Pancreas (tissue), 10 donors: ENCODE data around the gene NIPSNAP2. TPM values are rescaled to one million over a fixed set of nuclear protein-coding genes. Genes with fewer than 3 reads are reported as not detected.
"Not testable (repeated sequence)": the region's sequence is repeated elsewhere in the genome, so short reads cannot be mapped to it uniquely, and the experiment has no call there.

Source experiments
- ATAC-seq, 4 donors: fragments of 200-7000 bp; cut with Tn5 transposase; one replicate each; pipeline versions ENCODE4 v1.8.0 to v1.9.1; 2020; ENCODE audit warnings: mild to moderate bottlenecking in 4 of 4, moderate library complexity in 4 of 4
- DNase-seq, 6 donors: peaks; one replicate each; pipeline ENCODE4 v3.0.0-alpha.2; 2020
- FAIRE-seq: peaks from 2 replicates; lab custom pipeline; 2012; peaks lifted over from hg19 to GRCh38; lab: Jason Lieb, UNC
- H3K27ac ChIP-seq, 4 donors: fragments of 200-600 bp; sonication (generic); 1 replicate in 3 of 4; 2 replicates in 1 of 4; pipeline versions ENCODE4 v1.5.0 to v1.8.0; 2020
- H3K27me3 ChIP-seq, 4 donors: fragments of 200-600 bp; one replicate each; pipeline ENCODE4 v1.8.0; 2021
- H3K36me3 ChIP-seq, 3 donors: fragments of 200-600 bp; sonication (generic) in 1 of 3; one replicate each; pipeline versions ENCODE4 v1.5.0 to v1.8.0; 2020 to 2021
- H3K4me1 ChIP-seq, 3 donors: fragments of 200-600 bp; one replicate each; pipeline ENCODE4 v1.8.0; 2021
- H3K4me3 ChIP-seq, 4 donors: fragments of 200-600 bp; sonication (generic) in 2 of 4; one replicate each; pipeline versions ENCODE4 v1.5.0 to v1.8.0; 2020 to 2021
- H3K9me3 ChIP-seq, 4 donors: fragments of 200-600 bp; one replicate each; pipeline ENCODE4 v1.8.0; 2021
- WGBS, 2 donors: extraction: QIAGEN DNeasy Blood & Tissue Kit; methylation state at CpG; one replicate each; pipeline ENCODE4 v1.1.7; 2013; 5-methylcytosine and 5-hydroxymethylcytosine counted together
- intact Hi-C, 3 donors: fragments of 100-400 bp; cut with DNase I; formaldehyde crosslinking; loops; one replicate each; pipeline versions ENCODE4 v1.11.1 to v1.14.2; 2022
- polyA plus RNA-seq, 2 donors: library from polyadenylated mRNA; stranded (reverse); fragments of 200-250 nt; gene quantifications; one replicate each; pipeline ENCODE4 v1.2.3, GENCODE V29; 2013
- total RNA-seq, 6 donors: library from RNA; stranded (reverse); fragmentation: NEBNext Ultra II Directional in 4 of 6; extraction: Animal tissue kit (Norgen Biotek cat#: 25700) in 4 of 6; gene quantifications; one replicate each; pipeline versions ENCODE4 v1.2.1 to v1.2.4, GENCODE V29; 2021 to 2023
- TF ChIP-seq, protein P1 (sequence below), 4 donors: fragments of 200-600 bp; sonication (generic) in 3 of 4; IDR thresholded peaks; one replicate each; pipeline versions ENCODE4 v1.5.0 to v1.8.0; 2021; ENCODE audit warnings: antibody characterized with exemption in 4 of 4
- donor health status: healthy with polysubstance abuse.
- donor health status: DM: no; HTN: no; CAD: no; lungs with moderate emphysema.
- donor health status: DM: no; HTN: no; CAD: no.
- donor health status: control.
- donor health status: control.
- donor health status: Bipolar disorder and iron deficiency.
- donor health status: DM: yes; HTN: yes; CAD: no.
- donor health status: DM: no; HTN: no; CAD: no.
- donor health status: DM: no; HTN: no; CAD: no.
- donor health status: DM: yes; HTN: yes; CAD: no.

The NIPSNAP2 gene
- total and polyA plus RNA-seq, 8 donors, result 18.7 to 37.5 (median 25.8) TPM

DNA sequence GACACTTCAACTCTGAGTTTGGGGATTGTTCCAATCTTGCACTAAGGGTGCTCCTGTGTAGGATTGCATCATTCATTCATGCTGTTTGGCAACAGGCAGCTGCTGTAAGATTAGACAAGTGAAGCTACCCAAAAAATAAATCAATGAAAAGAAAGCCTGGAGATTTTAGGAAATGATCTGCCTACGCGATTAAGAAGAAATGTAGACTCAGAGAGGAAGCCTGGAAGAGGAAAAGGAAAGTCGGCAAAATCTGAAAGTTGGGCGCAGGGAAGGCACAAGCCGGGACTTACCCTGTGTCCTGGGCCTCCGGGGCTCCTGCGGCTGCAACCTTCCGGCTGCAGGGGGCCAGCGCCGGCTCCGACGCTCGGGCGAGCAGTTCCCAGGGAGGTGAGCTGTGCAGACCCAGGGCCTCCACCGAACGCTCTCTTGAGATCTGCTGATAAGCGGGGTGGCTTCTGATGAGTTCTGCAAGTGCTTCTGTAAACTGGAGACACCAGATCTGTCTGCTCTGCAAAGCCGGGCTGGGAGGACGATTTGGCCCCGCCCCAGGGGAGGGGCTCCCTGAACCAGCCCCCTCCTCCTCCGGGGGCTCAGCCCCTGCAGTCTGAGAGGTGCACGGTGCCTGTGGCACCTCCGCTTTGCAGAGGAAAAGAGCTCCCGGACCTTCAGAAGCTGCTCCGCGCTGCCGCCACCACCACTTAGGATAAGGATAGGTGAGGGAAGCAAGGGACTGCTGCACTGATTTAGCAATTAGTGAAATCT lies 69.5 kb downstream of the NIPSNAP2 start:
- H3K36me3 ChIP-seq, result no peaks in the 10 kb centered on the region
- peak overlapping the region; percentile 23 to 71 (median 45) for H3K4me3 ChIP-seq
- FAIRE-seq (no peak), DNase-seq (peak; percentile 37 to 77 (median 56)), ATAC-seq (peak; percentile 79 to 89 (median 88))
- TF ChIP-seq, protein P1, sequence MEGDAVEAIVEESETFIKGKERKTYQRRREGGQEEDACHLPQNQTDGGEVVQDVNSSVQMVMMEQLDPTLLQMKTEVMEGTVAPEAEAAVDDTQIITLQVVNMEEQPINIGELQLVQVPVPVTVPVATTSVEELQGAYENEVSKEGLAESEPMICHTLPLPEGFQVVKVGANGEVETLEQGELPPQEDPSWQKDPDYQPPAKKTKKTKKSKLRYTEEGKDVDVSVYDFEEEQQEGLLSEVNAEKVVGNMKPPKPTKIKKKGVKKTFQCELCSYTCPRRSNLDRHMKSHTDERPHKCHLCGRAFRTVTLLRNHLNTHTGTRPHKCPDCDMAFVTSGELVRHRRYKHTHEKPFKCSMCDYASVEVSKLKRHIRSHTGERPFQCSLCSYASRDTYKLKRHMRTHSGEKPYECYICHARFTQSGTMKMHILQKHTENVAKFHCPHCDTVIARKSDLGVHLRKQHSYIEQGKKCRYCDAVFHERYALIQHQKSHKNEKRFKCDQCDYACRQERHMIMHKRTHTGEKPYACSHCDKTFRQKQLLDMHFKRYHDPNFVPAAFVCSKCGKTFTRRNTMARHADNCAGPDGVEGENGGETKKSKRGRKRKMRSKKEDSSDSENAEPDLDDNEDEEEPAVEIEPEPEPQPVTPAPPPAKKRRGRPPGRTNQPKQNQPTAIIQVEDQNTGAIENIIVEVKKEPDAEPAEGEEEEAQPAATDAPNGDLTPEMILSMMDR (IDR thresholded peaks at IDR 0.05), result peak in 2 of 4 donors; percentile 10 to 16
- WGBS, 2 donors, result 0% methylated on average over 26 to 27 of the region's 27 CpGs
- H3K27me3 ChIP-seq, result no peaks in the 10 kb centered on the region
- H3K27ac ChIP-seq, result peak overlapping the region in 3 of 4 donors; percentile 18 to 64 (median 34)
- intact Hi-C loops, result no loop called here
- no peaks in the 10 kb centered on the region for H3K9me3 ChIP-seq
- H3K4me1 ChIP-seq, result peaks cover 0 to 11% (median 0%) of the 10 kb centered on the region in 3 donors

DNA sequence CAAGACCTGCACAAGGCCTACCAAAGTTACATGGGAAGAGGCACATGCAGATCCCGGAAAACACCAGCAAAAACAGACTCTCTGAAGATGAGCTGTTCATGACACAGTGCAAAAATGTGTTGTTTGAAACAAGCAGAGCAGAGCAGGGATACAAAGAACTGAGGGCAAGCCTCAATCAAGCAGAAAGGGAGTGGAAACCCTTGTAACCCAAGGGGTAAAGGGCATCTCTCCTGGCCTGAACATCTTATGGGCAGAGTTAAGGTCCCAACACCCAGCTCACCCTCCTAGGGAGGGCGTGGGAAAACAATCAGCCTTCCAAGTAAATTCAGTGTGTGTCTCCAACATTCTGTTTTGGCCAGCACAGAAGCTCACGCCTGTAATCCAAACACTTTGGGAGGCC lies 76.3 kb downstream of the NIPSNAP2 start:
- FAIRE-seq, result no peak

DNA sequence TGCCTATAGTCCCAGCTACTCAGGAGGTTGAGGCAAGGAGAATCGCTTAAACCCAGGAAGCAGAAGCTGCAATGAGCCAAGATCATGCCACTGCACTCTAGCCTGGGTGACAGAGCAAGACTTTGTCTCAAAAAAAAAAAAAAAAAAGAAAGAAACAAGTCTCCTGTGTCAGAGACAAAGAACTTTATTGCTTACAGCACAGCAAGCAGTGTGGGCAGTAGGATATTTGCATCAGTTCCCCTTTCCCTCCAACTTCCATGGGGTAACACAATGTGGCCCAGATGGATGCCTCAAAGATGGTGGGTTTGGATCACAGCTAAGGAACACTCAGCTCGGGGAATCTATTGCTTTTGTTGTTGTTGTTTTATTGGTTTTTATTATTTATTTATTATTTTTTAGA lies 81.4 kb downstream of the NIPSNAP2 start:
- WGBS, 2 donors, result 93 to 95% methylated on average over 2 of the region's 2 CpGs
- peak overlapping the region in 3 of 4 donors; percentile 60 to 85 (median 85) for H3K27ac ChIP-seq

More for the DNA sequence above, 76.3 kb downstream of the NIPSNAP2 start:
- DNase-seq, result no peak
- intact Hi-C loops, result no loop called here
- peak in 2 of 4 donors; percentile 11 to 61 for ATAC-seq
- WGBS, 2 donors, result 57 to 64% methylated on average over 3 of the region's 3 CpGs
- Histone ChIP-seq H3K36me3 (no peaks in the 10 kb centered on the region), H3K9me3 (no peaks in the 10 kb centered on the region), H3K27ac (peak overlapping the region in 1 of 4 donors; percentile 33), H3K27me3 (no peaks in the 10 kb centered on the region), H3K4me1 (no peaks in the 10 kb centered on the region), H3K4me3 (no peak overlapping the region)
- TF ChIP-seq, protein P1 (IDR thresholded peaks at IDR 0.05), result no peak

DNA sequence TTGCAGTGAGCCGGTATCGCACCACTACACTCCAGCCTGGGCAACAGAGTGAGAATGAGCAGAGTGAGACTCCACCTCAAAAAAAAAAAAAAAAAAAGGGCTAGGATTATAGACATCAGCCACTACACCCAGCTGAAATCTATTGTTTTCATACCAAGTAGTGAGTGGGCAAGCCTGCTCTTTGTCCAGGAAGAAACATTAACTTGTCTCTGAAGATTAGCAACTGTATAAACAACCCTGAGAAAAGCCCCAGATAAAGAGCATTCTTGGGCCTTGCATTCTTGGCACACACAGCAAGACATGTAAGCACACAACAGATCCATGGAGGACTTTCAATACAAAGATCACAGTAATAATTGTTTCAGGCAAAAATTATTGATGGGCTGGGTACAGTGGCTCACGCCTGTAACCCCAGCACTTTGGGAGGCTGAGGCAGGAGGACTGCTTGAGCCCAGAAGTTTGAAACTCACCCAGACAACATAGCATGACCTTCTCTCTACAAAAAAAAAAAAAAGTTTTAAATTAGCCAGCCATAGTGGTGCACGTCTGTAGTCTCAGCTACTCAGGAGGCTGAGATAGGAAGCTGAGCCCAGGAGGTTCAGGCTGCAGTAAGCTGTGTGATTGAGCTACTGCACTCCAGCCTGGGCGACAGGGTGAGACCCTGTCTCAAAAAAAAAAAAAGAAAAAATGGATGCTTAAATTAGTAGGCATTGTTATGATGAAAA lies 82.5 kb downstream of the NIPSNAP2 start:
- 15 to 16% methylated on average over 5 of the region's 5 CpGs for WGBS, 2 donors
- Histone ChIP-seq H3K9me3 (no peaks in the 10 kb centered on the region), H3K4me3 (no peak overlapping the region), H3K27ac (peak overlapping the region; percentile 54 to 85 (median 72)), H3K36me3 (no peaks in the 10 kb centered on the region), H3K27me3 (no peaks in the 10 kb centered on the region), H3K4me1 (peaks cover 14 to 24% (median 24%) of the 10 kb centered on the region in 3 donors)
- no peak for FAIRE-seq
- peak in 4 of 6 donors; percentile 18 to 64 (median 56) for DNase-seq
- TF ChIP-seq, protein P1 (IDR thresholded peaks at IDR 0.05), result no peak
- intact Hi-C loops, result no loop called here
- ATAC-seq, result peak; percentile 45 to 64 (median 58)

More for the DNA sequence above, 81.4 kb downstream of the NIPSNAP2 start:
- H3K9me3 ChIP-seq, H3K4me3 ChIP-seq, intact Hi-C loops, H3K36me3 ChIP-seq, FAIRE-seq, ATAC-seq, H3K27me3 ChIP-seq: not testable (repeated sequence)
- H3K4me1 ChIP-seq, result peaks cover 14 to 24% (median 24%) of the 10 kb centered on the region in 3 donors
- peak in 1 of 6 donors; percentile 6 for DNase-seq

DNA sequence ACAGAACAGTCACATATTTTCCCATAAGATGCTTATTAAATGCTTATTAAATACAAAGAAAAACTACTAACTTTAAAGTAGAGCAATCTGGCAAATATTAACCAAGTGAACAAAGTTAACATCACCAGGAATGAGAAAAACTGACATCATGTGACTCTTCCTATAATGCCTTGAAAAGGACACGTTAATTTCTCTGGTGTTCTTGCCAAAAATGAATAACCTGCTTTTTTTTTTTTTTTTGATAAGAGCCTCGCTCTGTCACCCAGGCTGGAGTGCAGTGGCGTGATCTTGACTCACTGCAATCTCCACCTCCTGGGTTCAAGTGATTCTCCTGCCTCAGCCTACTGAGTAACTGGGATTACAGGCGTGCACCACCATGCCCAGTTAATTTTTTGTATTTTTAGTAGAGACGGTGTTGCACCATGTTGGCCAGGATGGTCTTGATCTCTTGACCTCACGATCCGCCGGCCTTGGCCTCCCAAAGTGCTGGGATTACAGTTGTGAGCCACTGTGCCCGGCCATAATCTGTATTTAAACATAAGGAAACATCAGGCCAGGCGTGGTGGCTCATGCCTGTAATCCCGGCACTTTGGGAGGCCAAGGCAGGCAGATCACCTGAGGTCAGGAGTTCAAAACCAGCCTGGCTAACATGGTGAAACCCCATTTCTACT lies 83.2 kb downstream of the NIPSNAP2 start:
- intact Hi-C loops, H3K27me3 ChIP-seq, H3K9me3 ChIP-seq, FAIRE-seq, H3K36me3 ChIP-seq: not testable (repeated sequence)
- ATAC-seq (peak; percentile 5 to 25 (median 10)), DNase-seq (peak in 2 of 6 donors; percentile 25 to 45)
- peak overlapping the region in 1 of 4 donors; percentile 2 for H3K4me3 ChIP-seq
- H3K27ac ChIP-seq, result peak overlapping the region; percentile 54 to 85 (median 72)
- WGBS, 2 donors, result 29 to 41% methylated on average over 11 of the region's 11 CpGs
- peaks cover 14 to 24% (median 24%) of the 10 kb centered on the region in 3 donors for H3K4me1 ChIP-seq
